ENCODE data around the gene IQCF2. TPM values are rescaled to one million over a fixed set of nuclear protein-coding genes. Genes with fewer than 3 reads are reported as not detected.

The IQCF2 gene
- total and polyA plus RNA-seq, 8 donors: not detected

GRCh38 chr3:51904034-51904823, 42.8 kb downstream of the IQCF2 start:
- Histone ChIP-seq H3K27me3 (no peaks in the 10 kb centered on the region), H3K36me3 (no peaks in the 10 kb centered on the region), H3K27ac (no peak overlapping the region), H3K4me3 (no peak overlapping the region), H3K9me3 (peaks cover 0 to 31% (median 0%) of the 10 kb centered on the region in 4 donors), H3K4me1 (no peaks in the 10 kb centered on the region)
- 85 to 97% (median 93%) methylated on average over 2 of the region's 2 CpGs for WGBS, 5 donors
- intact Hi-C loops (cut with DNase I; ENCODE audit: low total_unique reads): no loop called here
- no peak for DNase-seq
- TF ChIP-seq EP300 (IDR thresholded peaks at IDR 0.05) (no peak), POLR2AphosphoS5 (IDR thresholded peaks at IDR 0.05) (no peak), POLR2A (IDR thresholded peaks at IDR 0.05) (no peak), CTCF (IDR thresholded peaks at IDR 0.05) (no peak)

GRCh38 chr3:51908026-51908425, 46.6 kb downstream of the IQCF2 start:
- 72 to 82% (median 76%) methylated on average over 4 of the region's 4 CpGs for WGBS, 5 donors
- Histone ChIP-seq H3K4me1 (no peaks in the 10 kb centered on the region), H3K36me3 (no peaks in the 10 kb centered on the region), H3K27ac (no peak overlapping the region), H3K4me3 (no peak overlapping the region), H3K27me3 (peaks cover 0 to 6% (median 0%) of the 10 kb centered on the region in 3 donors), H3K9me3 (peaks cover 0 to 40% (median 0%) of the 10 kb centered on the region in 4 donors)
- TF ChIP-seq EP300 (IDR thresholded peaks at IDR 0.05) (no peak), CTCF (IDR thresholded peaks at IDR 0.05) (no peak)
- no peak for DNase-seq
- intact Hi-C loops (cut with DNase I; ENCODE audit: low total_unique reads): no loop called here

Small RNA genes within 50 kb of the gene (small RNA-seq; reads per million reads assigned to genes)
- gene RN7SL504P: 0 to 0.08 (median 0) reads per million in 4 donors

Other genes with a start within 250 kb of the IQCF2 start
- gene TEX264, start 190.4 kb upstream of the IQCF2 start, total RNA-seq: 10 to 100 TPM; 18.7 to 73.0 (median 34.3) TPM
- 10 to 100 TPM; 34.5 to 60.1 (median 60.1) TPM for gene TEX264, start 190.4 kb upstream of the IQCF2 start, polyA plus RNA-seq
- under 1 TPM in 2 of 5 donors, not detected in 3; 0.37 to 0.58 TPM for gene GRM2, start 154.5 kb upstream of the IQCF2 start, total RNA-seq
- gene GRM2, start 154.5 kb upstream of the IQCF2 start, polyA plus RNA-seq: under 1 TPM in 2 of 3 donors, not detected in 1; 0.06 to 0.15 TPM
- gene IQCF6, start 82.4 kb upstream of the IQCF2 start, total RNA-seq: not detected
- gene IQCF6, start 82.4 kb upstream of the IQCF2 start, polyA plus RNA-seq: not detected
- gene IQCF5, start 14.0 kb downstream of the IQCF2 start, total RNA-seq: not detected
- gene IQCF5, start 14.0 kb downstream of the IQCF2 start, polyA plus RNA-seq: not detected
- not detected for gene IQCF1, start 41.7 kb downstream of the IQCF2 start, total RNA-seq
- gene IQCF1, start 41.7 kb downstream of the IQCF2 start, polyA plus RNA-seq: not detected
- 10 to 100 TPM in 4 of 5 donors, 1 to 10 TPM in 1; 3.2 to 13.5 (median 11.7) TPM for gene RRP9, start 80.3 kb downstream of the IQCF2 start, total RNA-seq
- 10 to 100 TPM; 15.0 to 21.0 (median 18.4) TPM for gene RRP9, start 80.3 kb downstream of the IQCF2 start, polyA plus RNA-seq
- gene PARP3, start 80.7 kb downstream of the IQCF2 start, total RNA-seq: 10 to 100 TPM; 14.3 to 39.7 (median 25.0) TPM
- 10 to 100 TPM; 10.6 to 14.0 (median 10.7) TPM for gene PARP3, start 80.7 kb downstream of the IQCF2 start, polyA plus RNA-seq
- gene GPR62, start 93.8 kb downstream of the IQCF2 start, total RNA-seq: not detected
- gene GPR62, start 93.8 kb downstream of the IQCF2 start, polyA plus RNA-seq: under 1 TPM in 1 of 3 donors, not detected in 2; 0.25 TPM
- gene PCBP4, start 105.8 kb downstream of the IQCF2 start, total RNA-seq: 100 to 1,000 TPM in 1 of 5 donors, 10 to 100 TPM in 4; 12.5 to 122 (median 25.1) TPM
- gene PCBP4, start 105.8 kb downstream of the IQCF2 start, polyA plus RNA-seq: 10 to 100 TPM; 26.5 to 54.9 (median 33.5) TPM
- gene ABHD14B, start 112.4 kb downstream of the IQCF2 start, total RNA-seq: 10 to 100 TPM in 4 of 5 donors, 1 to 10 TPM in 1; 2.9 to 67.4 (median 28.4) TPM
- 10 to 100 TPM; 48.1 to 82.9 (median 57.3) TPM for gene ABHD14B, start 112.4 kb downstream of the IQCF2 start, polyA plus RNA-seq
- gene ABHD14A, start 113.4 kb downstream of the IQCF2 start, total RNA-seq: 10 to 100 TPM in 2 of 5 donors, 1 to 10 TPM in 1, not detected in 2; 7.0 to 17.0 (median 14.5) TPM
- 10 to 100 TPM; 12.2 to 20.8 (median 16.3) TPM for gene ABHD14A, start 113.4 kb downstream of the IQCF2 start, polyA plus RNA-seq
- gene ACY1, start 121.9 kb downstream of the IQCF2 start, total RNA-seq: 10 to 100 TPM in 3 of 5 donors, 1 to 10 TPM in 1, not detected in 1; 8.0 to 42.6 (median 31.5) TPM
- gene ACY1, start 121.9 kb downstream of the IQCF2 start, polyA plus RNA-seq: 10 to 100 TPM; 32.9 to 60.6 (median 41.9) TPM
- gene RPL29, start 134.3 kb downstream of the IQCF2 start, total RNA-seq: 1,000 to 10,000 TPM in 1 of 5 donors, 100 to 1,000 TPM in 4; 144 to 1,657 (median 865) TPM
- gene RPL29, start 134.3 kb downstream of the IQCF2 start, polyA plus RNA-seq: 1,000 to 10,000 TPM; 2,501 to 3,071 (median 2,933) TPM
- 10 to 100 TPM in 1 of 5 donors, 1 to 10 TPM in 3, under 1 TPM in 1; 0.58 to 23.7 (median 4.6) TPM for gene DUSP7, start 195.0 kb downstream of the IQCF2 start, total RNA-seq
- gene DUSP7, start 195.0 kb downstream of the IQCF2 start, polyA plus RNA-seq: 10 to 100 TPM in 1 of 3 donors, 1 to 10 TPM in 2; 4.9 to 11.2 (median 5.1) TPM